ENCODE measurements around the gene RDH16.
A peak's percentile ranks its signal among the peaks of the same experiment; 100 is the strongest.
"Not testable (repeated sequence)": the region's sequence is repeated elsewhere in the genome, so short reads cannot be mapped to it uniquely, and the experiment has no call there.

Gene RDH16

GRCh38 chr12:56988207-56988739 is 30.9 kb upstream of the RDH16 start:
- H3K4me3 ChIP-seq (ENCODE audit: low read length), result no peak overlapping the region

GRCh38 chr12:56987551-56988053 is 30.2 kb upstream of the RDH16 start:
- no peak overlapping the region for H3K4me3 ChIP-seq (ENCODE audit: low read length)
- DNase-seq (ENCODE audit: low read depth), result no peak
- TF ChIP-seq, protein P1, sequence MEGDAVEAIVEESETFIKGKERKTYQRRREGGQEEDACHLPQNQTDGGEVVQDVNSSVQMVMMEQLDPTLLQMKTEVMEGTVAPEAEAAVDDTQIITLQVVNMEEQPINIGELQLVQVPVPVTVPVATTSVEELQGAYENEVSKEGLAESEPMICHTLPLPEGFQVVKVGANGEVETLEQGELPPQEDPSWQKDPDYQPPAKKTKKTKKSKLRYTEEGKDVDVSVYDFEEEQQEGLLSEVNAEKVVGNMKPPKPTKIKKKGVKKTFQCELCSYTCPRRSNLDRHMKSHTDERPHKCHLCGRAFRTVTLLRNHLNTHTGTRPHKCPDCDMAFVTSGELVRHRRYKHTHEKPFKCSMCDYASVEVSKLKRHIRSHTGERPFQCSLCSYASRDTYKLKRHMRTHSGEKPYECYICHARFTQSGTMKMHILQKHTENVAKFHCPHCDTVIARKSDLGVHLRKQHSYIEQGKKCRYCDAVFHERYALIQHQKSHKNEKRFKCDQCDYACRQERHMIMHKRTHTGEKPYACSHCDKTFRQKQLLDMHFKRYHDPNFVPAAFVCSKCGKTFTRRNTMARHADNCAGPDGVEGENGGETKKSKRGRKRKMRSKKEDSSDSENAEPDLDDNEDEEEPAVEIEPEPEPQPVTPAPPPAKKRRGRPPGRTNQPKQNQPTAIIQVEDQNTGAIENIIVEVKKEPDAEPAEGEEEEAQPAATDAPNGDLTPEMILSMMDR (conservative IDR thresholded peaks at IDR 0.05; ENCODE audit: low read depth, low read length), result peak; percentile 96

More at GRCh38 chr12:56988207-56988739, 30.9 kb upstream of the RDH16 start:
- TF ChIP-seq, protein P1 (conservative IDR thresholded peaks at IDR 0.05; ENCODE audit: low read depth, low read length), result no peak
- DNase-seq (ENCODE audit: low read depth), result no peak

DNA sequence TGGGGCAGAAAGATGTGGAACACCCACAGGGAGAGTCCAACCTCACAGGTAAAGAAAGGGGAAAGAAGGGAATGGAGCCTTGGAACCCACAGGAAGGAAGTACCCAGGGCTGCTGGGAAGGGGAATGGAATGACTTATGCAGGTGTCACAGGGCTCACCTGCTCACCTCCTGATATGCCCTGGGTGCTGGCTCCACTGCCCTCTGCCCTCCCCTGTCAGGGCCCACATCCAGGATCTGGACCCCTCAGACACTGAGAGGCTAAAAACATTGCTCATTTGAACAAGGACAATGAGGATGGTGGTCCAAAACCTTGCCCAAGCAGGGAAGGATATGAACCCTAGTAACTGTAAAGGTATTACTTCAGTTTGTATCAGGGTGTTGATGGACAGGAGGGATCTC is 29.6 kb upstream of the RDH16 start:
- TF ChIP-seq, protein P1 (conservative IDR thresholded peaks at IDR 0.05; ENCODE audit: low read depth, low read length), result no peak
- no peak overlapping the region for H3K4me3 ChIP-seq (ENCODE audit: low read length)
- no peak for DNase-seq (ENCODE audit: low read depth)

- not testable (repeated sequence) for H3K4me3 ChIP-seq (ENCODE audit: low read length); DNase-seq (ENCODE audit: low read depth)
These were observed 28.3 kb upstream of the RDH16 start for GRCh38 chr12:56985714-56986113.

DNA sequence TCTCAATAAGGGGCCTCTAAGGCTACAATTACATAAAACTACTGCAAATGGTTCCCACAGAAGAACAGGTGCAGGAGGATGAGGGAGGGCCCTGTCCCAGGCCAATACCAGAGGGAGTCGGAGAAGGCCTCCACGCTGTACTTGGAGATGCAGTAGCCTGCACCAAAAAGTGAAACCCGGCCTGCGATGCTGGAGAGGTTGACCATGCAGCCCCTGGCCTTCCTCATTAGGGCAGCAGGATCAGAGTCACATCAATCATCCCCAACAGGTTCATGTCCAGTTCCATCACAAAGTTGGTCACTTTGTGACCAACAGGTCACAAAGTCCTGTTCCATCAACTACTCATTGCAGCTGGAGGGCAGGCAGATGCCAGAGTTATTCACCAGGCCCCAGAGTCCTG is 26.0 kb upstream of the RDH16 start:
- H3K4me3 ChIP-seq (ENCODE audit: low read length), result no peak overlapping the region
- no peak for DNase-seq (ENCODE audit: low read depth)
- TF ChIP-seq, protein P1 (conservative IDR thresholded peaks at IDR 0.05; ENCODE audit: low read depth, low read length), result no peak

DNA sequence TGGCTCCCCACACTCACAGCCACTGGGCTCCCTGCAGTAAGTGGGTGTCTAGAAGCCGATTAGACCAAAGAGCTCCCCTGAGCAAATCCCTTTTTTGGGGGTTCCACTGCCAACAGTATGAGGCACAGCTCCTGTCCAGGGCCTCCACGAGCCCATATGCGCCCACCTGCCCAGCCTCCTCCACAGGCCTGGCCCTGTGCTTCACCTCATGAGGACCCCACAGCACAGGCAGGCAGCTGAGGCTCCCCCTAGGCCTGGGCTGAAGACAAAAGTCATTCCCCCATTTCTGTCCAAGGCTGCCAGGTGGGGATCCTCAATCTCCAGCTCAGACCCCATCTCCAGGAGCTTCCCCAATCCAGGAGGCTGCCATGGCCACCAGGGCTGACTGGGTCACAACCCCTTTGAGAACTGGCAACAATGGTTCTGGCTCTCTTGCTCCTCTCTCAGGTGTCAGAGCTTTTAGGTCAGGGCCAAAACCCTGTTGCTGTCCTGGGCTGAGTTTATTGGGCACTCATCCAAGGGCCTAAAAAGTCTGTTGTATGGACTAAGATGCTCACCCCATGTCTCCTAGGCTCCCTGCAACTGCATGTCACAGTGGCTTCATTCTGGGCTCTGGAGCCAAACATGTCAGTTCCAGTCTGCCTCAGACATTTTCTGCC is 25.3 kb upstream of the RDH16 start:
- DNase-seq (ENCODE audit: low read depth); H3K4me3 ChIP-seq (ENCODE audit: low read length): not testable (repeated sequence)

- no peak for DNase-seq (ENCODE audit: low read depth)
- no peak overlapping the region for H3K4me3 ChIP-seq (ENCODE audit: low read length)
- TF ChIP-seq, protein P1 (conservative IDR thresholded peaks at IDR 0.05; ENCODE audit: low read depth, low read length), result no peak
These were observed 23.6 kb upstream of the RDH16 start for GRCh38 chr12:56980941-56981530.

- DNase-seq (ENCODE audit: low read depth), result no peak
- TF ChIP-seq, protein P1 (conservative IDR thresholded peaks at IDR 0.05; ENCODE audit: low read depth, low read length), result no peak
- H3K4me3 ChIP-seq (ENCODE audit: low read length), result no peak overlapping the region
These were observed 22.9 kb upstream of the RDH16 start for GRCh38 chr12:56980268-56980667.
